GM12801 (cell line): ENCODE measurements around the gene TBP.

ENCODE experiments used
- TF ChIP-seq, protein P1 (sequence below): IDR thresholded peaks from one replicate; pipeline ENCODE4 v1.5.1; 2011; ENCODE audit warnings: control low read depth; ENCODE audit not compliant: insufficient read length; ENCODE audit errors: extremely low read depth

TBP gene

DNA sequence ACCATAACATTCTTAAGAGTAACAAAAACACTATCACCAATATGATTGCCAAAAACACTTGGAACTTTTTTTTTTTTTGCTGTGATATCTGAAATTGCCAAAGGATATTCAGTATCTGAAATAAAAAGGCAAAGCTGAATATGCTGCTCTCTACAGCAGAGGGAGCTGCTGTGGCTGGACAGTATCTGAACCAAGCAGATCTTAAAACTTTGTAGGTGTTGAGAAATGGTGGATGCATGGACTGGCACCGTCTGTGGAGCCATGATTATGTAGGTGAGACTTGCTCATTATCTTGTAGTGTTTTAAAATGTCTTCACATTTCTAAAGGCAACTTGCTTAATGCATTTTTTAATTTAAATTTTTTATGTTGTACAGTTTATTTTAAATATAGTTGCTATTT is 21.1 kb downstream of the TBP start:
- TF ChIP-seq, protein P1, sequence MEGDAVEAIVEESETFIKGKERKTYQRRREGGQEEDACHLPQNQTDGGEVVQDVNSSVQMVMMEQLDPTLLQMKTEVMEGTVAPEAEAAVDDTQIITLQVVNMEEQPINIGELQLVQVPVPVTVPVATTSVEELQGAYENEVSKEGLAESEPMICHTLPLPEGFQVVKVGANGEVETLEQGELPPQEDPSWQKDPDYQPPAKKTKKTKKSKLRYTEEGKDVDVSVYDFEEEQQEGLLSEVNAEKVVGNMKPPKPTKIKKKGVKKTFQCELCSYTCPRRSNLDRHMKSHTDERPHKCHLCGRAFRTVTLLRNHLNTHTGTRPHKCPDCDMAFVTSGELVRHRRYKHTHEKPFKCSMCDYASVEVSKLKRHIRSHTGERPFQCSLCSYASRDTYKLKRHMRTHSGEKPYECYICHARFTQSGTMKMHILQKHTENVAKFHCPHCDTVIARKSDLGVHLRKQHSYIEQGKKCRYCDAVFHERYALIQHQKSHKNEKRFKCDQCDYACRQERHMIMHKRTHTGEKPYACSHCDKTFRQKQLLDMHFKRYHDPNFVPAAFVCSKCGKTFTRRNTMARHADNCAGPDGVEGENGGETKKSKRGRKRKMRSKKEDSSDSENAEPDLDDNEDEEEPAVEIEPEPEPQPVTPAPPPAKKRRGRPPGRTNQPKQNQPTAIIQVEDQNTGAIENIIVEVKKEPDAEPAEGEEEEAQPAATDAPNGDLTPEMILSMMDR = no peak

DNA sequence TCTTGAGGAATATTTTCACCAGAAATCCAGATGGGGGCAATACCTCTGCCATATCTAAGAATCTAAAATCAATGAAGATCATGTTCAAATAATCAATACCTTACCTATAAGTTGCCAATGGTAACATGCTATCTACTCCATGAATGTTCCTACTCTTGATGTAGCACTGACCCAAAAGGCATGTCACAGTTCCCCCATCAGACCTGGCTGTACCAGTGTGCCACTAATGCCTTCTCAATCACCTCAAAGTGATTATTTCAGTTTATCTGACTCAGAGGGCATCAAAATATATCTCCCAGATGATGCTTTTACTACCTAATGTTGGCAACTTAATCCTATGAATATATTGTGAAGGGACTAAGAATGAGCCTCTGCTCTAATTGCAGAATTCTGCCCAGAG is 24.7 kb downstream of the TBP start:
- TF ChIP-seq, protein P1 = no peak

DNA sequence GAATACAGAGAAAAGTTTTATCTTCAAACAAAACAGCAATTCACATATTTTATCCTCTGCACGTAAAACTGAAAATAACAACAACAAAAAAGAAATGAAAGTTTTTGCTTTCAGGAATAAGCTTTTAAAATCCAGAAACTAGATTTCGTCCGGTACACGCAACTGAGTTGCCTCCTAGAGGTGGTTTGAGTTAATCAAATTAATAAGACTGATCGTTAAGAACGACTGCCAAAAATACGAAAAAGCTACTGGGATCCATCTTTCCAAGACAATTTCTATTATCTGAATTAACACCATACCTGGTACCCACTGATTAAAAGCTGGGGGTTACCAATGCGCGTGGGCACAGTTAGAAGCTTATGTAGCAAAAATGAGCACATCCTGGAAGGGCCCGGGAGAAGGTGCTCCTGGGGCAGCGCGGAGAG is 29.6 kb downstream of the TBP start:
- TF ChIP-seq, protein P1 = no peak

DNA sequence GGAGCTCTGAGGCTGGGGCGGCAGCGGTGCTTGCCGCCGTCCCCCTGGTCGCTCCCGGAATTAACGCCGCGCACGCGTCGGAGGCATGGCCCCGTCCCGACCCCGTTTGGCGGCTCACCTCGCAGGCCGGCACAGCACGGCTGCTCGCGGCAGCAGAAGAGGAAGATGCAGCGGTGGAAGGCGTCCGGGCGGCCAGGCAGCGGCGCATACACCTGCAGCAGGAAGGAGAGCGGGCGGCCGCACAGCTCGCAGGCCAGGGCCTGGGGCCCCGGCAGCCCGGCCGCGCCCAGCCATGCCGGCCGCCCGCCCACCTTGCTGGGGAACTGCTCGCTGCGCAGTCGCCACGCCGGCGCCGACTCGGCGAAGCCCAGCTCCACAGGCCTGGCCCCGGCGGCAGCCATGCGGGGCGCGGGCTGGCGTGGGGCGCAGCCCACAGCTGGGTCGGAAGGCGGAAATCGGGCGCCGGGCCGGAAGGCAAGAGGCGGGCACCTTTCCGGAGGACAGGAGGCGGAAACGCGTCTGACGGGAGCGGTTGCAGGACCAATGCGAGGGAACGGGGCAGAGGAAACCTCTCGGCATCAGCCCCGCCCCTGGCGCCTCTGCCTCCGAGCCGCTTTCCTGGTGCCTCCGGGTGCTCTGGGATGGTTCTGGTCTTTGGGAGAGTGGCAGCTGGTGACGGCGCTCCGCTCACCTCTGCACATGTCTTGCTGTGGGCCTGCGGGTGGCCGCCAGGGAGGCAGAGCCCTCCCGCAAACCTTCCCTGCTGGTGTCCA is 30.2 kb downstream of the TBP start, which contains the start of gene PDCD2:
Gene PDCD2, minus strand, starts transcription at position 457 of the 773 bp plus-strand sequence. Its CDS starts 56 bp downstream, at position 401.
- TF ChIP-seq, protein P1 = no peak

DNA sequence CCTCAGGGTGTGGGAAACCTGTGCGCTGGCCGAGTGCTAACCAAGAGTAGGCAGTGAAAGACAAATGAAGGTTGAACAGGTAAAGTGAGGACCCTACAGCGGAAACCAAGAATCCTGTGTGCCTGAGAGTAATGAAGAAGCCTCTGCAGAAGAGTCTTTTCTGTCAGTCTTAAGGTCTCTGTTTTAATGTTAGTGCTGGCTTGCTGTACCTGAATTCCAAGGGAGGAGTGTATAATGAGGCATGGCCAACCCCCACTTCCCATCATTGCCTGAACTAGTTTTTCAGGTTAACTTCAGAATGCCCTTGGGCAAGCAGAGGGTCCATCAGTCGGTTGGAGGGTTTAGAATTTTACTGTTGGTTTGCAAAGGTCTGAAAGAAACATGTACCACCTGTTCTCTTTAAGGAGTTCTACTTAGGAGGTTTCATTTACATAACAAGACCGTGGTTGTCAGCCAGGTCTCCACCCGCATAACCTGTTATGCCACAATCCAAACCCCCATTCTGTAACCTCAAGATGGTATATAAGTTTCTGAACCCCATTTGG is 30.9 kb downstream of the TBP start:
- TF ChIP-seq, protein P1 = no peak

DNA sequence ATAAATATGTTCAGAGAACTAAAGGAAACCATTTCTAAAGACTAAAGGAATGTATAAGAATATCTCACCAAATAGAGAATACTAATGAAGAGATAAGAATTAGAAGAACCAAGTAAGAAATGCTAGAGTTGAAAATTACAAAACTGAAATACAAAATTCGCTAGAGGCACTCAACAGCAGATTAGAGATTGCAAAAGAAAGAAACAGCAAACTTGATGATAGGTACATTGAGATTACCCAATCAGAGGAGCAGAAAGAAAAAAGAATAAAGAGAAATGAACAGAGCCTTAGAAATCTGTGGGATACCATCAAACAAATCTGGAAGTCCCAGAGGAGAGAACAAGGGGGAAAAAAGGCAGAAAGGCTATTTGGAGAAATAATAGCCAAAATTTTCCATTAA is 36.6 kb downstream of the TBP start:
- TF ChIP-seq, protein P1 = no peak

DNA sequence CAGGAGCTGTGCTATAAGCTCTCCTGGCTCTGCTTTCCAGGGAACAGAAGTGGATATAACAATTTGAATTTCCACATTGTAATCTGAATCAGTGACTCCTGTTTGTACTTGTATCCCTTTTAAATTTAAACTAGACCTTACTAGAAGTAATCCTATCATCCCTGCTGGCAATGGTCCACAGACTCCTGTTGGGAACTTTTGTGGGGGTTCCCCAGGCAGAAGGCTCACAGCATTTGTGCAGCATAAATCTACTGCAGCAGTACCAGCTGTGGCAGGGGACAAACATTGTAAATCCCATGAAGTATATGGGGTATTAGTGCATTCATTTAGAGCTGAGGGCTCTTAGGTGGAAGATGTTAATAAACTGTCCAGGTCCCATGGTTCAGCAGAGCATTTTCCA is 42.3 kb downstream of the TBP start:
- TF ChIP-seq, protein P1 = no peak
